Sigmoid colon (tissue), 7 donors: ENCODE measurements around the gene KRTAP22-2. TPM values are rescaled to one million over a fixed set of nuclear protein-coding genes. Genes with fewer than 3 reads are reported as not detected.

Experiments used
- DNase-seq: peaks from one replicate; pipeline ENCODE4 v3.0.0-alpha.2; 2019
- H3K27ac ChIP-seq, 4 donors: fragments of 200-600 bp; sonication (generic); one replicate each; pipeline ENCODE4 v1.5.1; 2016 to 2019; ENCODE audit warnings: mild to moderate bottlenecking in 1 of 4
- H3K27me3 ChIP-seq, 3 donors: fragments of 200-600 bp; sonication (generic); one replicate each; pipeline ENCODE4 v1.5.1; 2019; ENCODE audit warnings: mild to moderate bottlenecking in 1 of 3
- H3K36me3 ChIP-seq, 4 donors: fragments of 200-600 bp; sonication (generic); one replicate each; pipeline ENCODE4 v1.5.1; 2016 to 2019
- H3K4me1 ChIP-seq, 4 donors: fragments of 200-600 bp; sonication (generic); one replicate each; pipeline ENCODE4 v1.5.1; 2017 to 2019
- H3K4me3 ChIP-seq, 4 donors: fragments of 200-600 bp; sonication (generic); one replicate each; pipeline ENCODE4 v1.5.1; 2017 to 2019; ENCODE audit warnings: mild to moderate bottlenecking in 2 of 4, moderate library complexity in 1 of 4
- H3K9me3 ChIP-seq, 4 donors: fragments of 200-600 bp in 3 of 4; sonication (generic) in 3 of 4; one replicate each; pipeline versions ENCODE4 v1.5.1 to v1.6.1; 2013 to 2019
- EP300 ChIP-seq, 4 donors: sonication (generic); formaldehyde crosslinking; IDR thresholded peaks; one replicate each; pipeline ENCODE4 v1.6.1; 2017; ENCODE audit warnings: antibody characterized with exemption in 4 of 4
- POLR2A ChIP-seq, 2 donors: fragments of 450-650 bp; IDR thresholded peaks; one replicate each; pipeline ENCODE4 v1.6.1; 2016; ENCODE audit warnings: antibody characterized with exemption in 2 of 2, mild to moderate bottlenecking in 2 of 2, moderate library complexity in 2 of 2
- POLR2AphosphoS5 ChIP-seq, 4 donors: sonication (generic); formaldehyde crosslinking; IDR thresholded peaks; one replicate each; pipeline ENCODE4 v1.6.1; 2017; ENCODE audit warnings: antibody characterized with exemption in 4 of 4
- WGBS, 2 donors: extraction: QIAGEN DNeasy Blood & Tissue Kit; methylation state at CpG; one replicate each; pipeline ENCODE4 v1.1.7; 2013; 5-methylcytosine and 5-hydroxymethylcytosine counted together
- intact Hi-C: fragments of 100-400 bp; cut with DNase I; formaldehyde crosslinking; loops from one replicate; pipeline ENCODE4 v1.15.1; 2023
- polyA plus RNA-seq, 3 donors: library from polyadenylated mRNA; stranded (reverse); fragments of 200-250 nt; gene quantifications; one replicate each; pipeline ENCODE4 v1.2.3, GENCODE V29; 2013
- total RNA-seq, 4 donors: library from RNA; depleted of rRNA; stranded (reverse); fragments of >200 nt; gene quantifications; one replicate each; pipeline ENCODE4 v1.1.0, GENCODE V29; 2016
- TF ChIP-seq, protein P1 (sequence below), 4 experiments: fragments of 450-650 bp in 3 of 4; fragments of 200-600 bp in 1 of 4; IDR thresholded peaks; one replicate each; pipeline ENCODE4 v1.5.1; 2016 to 2019; ENCODE audit warnings: antibody characterized with exemption in 4 of 4, mild to moderate bottlenecking in 3 of 4, moderate library complexity in 2 of 4
- donor health status: healthy with polysubstance abuse.
- donor health status: Bipolar disorder and iron deficiency.
- donor health status: healthy.

Gene KRTAP22-2
- total and polyA plus RNA-seq, 7 donors, result not detected

DNA sequence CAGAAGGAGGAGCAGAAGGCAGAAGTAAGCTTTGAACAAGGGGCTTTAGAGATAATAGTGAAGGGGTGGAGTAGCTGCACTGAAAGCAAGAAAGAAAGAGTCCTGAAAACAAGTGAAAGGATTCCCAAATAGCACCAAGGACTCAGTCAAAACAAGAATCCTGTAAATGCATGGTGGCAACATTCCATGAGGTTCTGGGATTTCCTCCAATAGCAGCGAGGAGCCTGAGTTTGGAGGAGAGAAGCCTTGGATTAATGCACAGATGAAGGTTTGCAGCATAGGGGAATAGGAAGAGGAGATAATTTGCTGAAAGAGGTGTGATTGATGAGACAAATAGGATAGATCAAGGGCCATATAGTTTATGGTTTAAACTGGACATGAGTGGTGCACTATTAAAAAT is 10.9 kb downstream of the KRTAP22-2 start:
- intact Hi-C loops, result no loop called here
- no peak overlapping the region for H3K4me3 ChIP-seq
- no peaks in the 10 kb centered on the region for H3K9me3 ChIP-seq
- no peaks in the 10 kb centered on the region for H3K36me3 ChIP-seq
- no peaks in the 10 kb centered on the region for H3K4me1 ChIP-seq
- TF ChIP-seq POLR2AphosphoS5 (IDR thresholded peaks at IDR 0.05) (no peak), POLR2A (IDR thresholded peaks at IDR 0.05) (no peak), EP300 (IDR thresholded peaks at IDR 0.05) (no peak)
- TF ChIP-seq, protein P1, sequence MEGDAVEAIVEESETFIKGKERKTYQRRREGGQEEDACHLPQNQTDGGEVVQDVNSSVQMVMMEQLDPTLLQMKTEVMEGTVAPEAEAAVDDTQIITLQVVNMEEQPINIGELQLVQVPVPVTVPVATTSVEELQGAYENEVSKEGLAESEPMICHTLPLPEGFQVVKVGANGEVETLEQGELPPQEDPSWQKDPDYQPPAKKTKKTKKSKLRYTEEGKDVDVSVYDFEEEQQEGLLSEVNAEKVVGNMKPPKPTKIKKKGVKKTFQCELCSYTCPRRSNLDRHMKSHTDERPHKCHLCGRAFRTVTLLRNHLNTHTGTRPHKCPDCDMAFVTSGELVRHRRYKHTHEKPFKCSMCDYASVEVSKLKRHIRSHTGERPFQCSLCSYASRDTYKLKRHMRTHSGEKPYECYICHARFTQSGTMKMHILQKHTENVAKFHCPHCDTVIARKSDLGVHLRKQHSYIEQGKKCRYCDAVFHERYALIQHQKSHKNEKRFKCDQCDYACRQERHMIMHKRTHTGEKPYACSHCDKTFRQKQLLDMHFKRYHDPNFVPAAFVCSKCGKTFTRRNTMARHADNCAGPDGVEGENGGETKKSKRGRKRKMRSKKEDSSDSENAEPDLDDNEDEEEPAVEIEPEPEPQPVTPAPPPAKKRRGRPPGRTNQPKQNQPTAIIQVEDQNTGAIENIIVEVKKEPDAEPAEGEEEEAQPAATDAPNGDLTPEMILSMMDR (IDR thresholded peaks at IDR 0.05), result no peak
- H3K27me3 ChIP-seq, result no peaks in the 10 kb centered on the region
- DNase-seq, result no peak
- H3K27ac ChIP-seq, result no peak overlapping the region
- WGBS, 2 donors, result 64% methylated on average over 1 of the region's 1 CpG

DNA sequence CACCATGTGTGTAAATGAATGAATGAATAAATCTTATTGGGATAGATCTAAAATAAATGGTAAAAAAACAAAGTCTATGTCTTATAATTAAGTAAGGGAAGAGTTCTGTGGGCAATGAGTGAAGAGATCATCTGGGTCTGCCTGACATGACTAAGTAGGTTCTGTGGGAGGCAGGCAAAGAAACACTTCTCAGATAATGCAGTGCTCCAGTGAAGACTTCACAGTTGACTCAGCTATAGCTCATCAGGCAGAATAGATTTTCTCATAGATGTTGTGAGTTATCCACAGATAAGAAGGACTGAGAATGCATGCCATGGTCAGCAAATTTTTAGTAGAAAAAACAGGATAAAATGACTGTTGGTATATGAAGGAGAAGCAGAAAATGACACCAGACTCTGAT is 12.4 kb downstream of the KRTAP22-2 start:
- DNase-seq, result no peak
- Histone ChIP-seq H3K4me3 (no peak overlapping the region), H3K27me3 (no peaks in the 10 kb centered on the region), H3K4me1 (no peaks in the 10 kb centered on the region), H3K27ac (no peak overlapping the region), H3K36me3 (no peaks in the 10 kb centered on the region), H3K9me3 (no peaks in the 10 kb centered on the region)
- intact Hi-C loops, result no loop called here
- TF ChIP-seq POLR2AphosphoS5 (IDR thresholded peaks at IDR 0.05) (no peak), EP300 (IDR thresholded peaks at IDR 0.05) (no peak), POLR2A (IDR thresholded peaks at IDR 0.05) (no peak)
- TF ChIP-seq, protein P1 (IDR thresholded peaks at IDR 0.05), result no peak

DNA sequence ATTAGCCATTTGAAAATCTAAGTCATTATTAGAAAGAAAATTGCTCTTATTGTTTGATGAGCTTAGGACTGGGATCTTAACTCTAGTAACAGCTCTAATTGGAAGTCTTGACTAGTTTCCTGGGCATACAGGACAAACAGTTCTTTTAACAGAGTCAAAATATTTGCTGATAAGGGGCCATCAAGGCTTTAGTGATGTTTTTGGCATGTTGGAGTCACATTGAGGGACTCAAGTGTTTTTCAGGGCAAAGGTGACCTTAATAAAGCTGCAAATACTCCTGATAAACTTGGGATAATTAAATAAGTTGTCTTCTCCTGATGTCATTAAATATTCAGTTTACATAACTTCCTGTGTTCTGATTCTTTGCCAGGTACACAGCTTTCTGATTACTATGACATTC is 22.6 kb downstream of the KRTAP22-2 start:
- H3K9me3 ChIP-seq, result peaks cover 0 to 2% (median 0%) of the 10 kb centered on the region in 4 donors
- no peaks in the 10 kb centered on the region for H3K36me3 ChIP-seq
- no peak overlapping the region for H3K27ac ChIP-seq
- DNase-seq, result no peak
- no peaks in the 10 kb centered on the region for H3K4me1 ChIP-seq
- H3K4me3 ChIP-seq, result no peak overlapping the region
- intact Hi-C loops, result no loop called here
- no peak for TF ChIP-seq EP300 (IDR thresholded peaks at IDR 0.05)
- TF ChIP-seq, protein P1 (IDR thresholded peaks at IDR 0.05), result no peak
- no peak for TF ChIP-seq POLR2AphosphoS5 (IDR thresholded peaks at IDR 0.05)
- no peak for TF ChIP-seq POLR2A (IDR thresholded peaks at IDR 0.05)
- H3K27me3 ChIP-seq, result no peaks in the 10 kb centered on the region

DNA sequence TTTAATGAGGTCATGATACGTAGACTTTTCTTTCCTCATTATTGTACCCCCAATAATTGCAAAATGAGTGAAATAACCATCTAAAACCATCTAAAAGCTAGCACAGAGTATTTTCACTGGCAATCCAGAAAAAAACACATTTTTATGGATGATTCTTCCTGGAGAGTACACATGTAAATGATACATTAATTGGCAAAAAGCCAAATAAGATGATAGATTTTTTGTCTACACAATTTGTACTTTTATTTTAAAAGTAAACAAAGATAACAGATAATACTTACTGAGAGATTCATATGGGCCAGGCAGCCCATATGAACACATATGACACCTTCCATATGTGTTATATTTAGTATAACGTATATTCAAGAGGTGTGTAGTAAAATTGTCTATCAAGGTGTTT is 26.6 kb downstream of the KRTAP22-2 start:
- Histone ChIP-seq H3K27me3 (no peaks in the 10 kb centered on the region), H3K36me3 (no peaks in the 10 kb centered on the region), H3K4me1 (no peaks in the 10 kb centered on the region), H3K9me3 (peaks cover 0 to 2% (median 0%) of the 10 kb centered on the region in 4 donors), H3K27ac (no peak overlapping the region), H3K4me3 (no peak overlapping the region)
- intact Hi-C loops, result no loop called here
- TF ChIP-seq POLR2A (IDR thresholded peaks at IDR 0.05) (no peak), POLR2AphosphoS5 (IDR thresholded peaks at IDR 0.05) (no peak)
- TF ChIP-seq, protein P1 (IDR thresholded peaks at IDR 0.05), result no peak
- no peak for DNase-seq
- WGBS, 2 donors, result 81 to 87% methylated on average over 2 of the region's 2 CpGs

DNA sequence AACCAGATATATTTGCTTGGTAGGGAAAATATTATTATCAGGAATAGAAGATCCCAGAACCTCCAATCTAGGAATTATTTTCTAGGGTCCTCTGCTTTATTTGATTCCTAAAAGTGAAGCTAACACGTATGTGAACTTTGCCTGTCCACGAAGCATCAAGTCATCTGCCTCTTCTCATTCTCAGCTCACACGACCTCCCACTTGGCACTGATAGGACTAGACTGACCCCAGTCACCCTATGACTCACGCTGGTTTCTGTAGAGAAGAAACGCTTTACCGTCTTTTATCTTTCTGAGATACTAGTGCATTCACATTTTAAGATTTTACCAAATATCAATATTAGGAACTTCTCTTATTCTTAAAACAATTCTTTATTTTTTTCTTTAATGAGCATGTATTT is 27.1 kb downstream of the KRTAP22-2 start:
- Histone ChIP-seq H3K9me3 (peaks cover 0 to 2% (median 0%) of the 10 kb centered on the region in 4 donors), H3K36me3 (no peaks in the 10 kb centered on the region), H3K27me3 (no peaks in the 10 kb centered on the region), H3K27ac (no peak overlapping the region), H3K4me1 (no peaks in the 10 kb centered on the region), H3K4me3 (no peak overlapping the region)
- WGBS, 2 donors, result 66 to 83% methylated on average over 6 of the region's 6 CpGs
- intact Hi-C loops, result no loop called here
- no peak for TF ChIP-seq POLR2A (IDR thresholded peaks at IDR 0.05)
- TF ChIP-seq EP300 (IDR thresholded peaks at IDR 0.05), result no peak
- no peak for TF ChIP-seq POLR2AphosphoS5 (IDR thresholded peaks at IDR 0.05)
- TF ChIP-seq, protein P1 (IDR thresholded peaks at IDR 0.05), result no peak
- no peak for DNase-seq
